ENCODE results near the gene ALDH18A1.
"Not testable (repeated sequence)": the region's sequence is repeated elsewhere in the genome, so short reads cannot be mapped to it uniquely, and the experiment has no call there.

Gene ALDH18A1

GRCh38 chr10:95648138-95648537 lies 8.4 kb downstream of the ALDH18A1 start:
- no peak for DNase-seq

- no peak for DNase-seq
Measured at GRCh38 chr10:95646160-95646559, 10.4 kb downstream of the ALDH18A1 start.

- DNase-seq: no peak
Measured at GRCh38 chr10:95644901-95645300, 11.6 kb downstream of the ALDH18A1 start.

- DNase-seq: no peak
Measured at GRCh38 chr10:95640891-95641315, 15.6 kb downstream of the ALDH18A1 start.

- no peak for DNase-seq
Measured at GRCh38 chr10:95637911-95638310, 18.6 kb downstream of the ALDH18A1 start.

- no peak for DNase-seq
Measured at GRCh38 chr10:95637140-95637539, 19.4 kb downstream of the ALDH18A1 start.

- DNase-seq: no peak
Measured at GRCh38 chr10:95635319-95635733, 21.2 kb downstream of the ALDH18A1 start.

GRCh38 chr10:95628786-95629185 lies 27.7 kb downstream of the ALDH18A1 start:
- no peak for DNase-seq

GRCh38 chr10:95626500-95626899 lies 30.0 kb downstream of the ALDH18A1 start:
- no peak for DNase-seq

GRCh38 chr10:95620415-95620814 lies 36.1 kb downstream of the ALDH18A1 start:
- DNase-seq: not testable (repeated sequence)

- no peak for DNase-seq
Measured at GRCh38 chr10:95618101-95618500, 38.4 kb downstream of the ALDH18A1 start.

GRCh38 chr10:95616446-95616845 lies 40.1 kb downstream of the ALDH18A1 start:
- DNase-seq: no peak

- no peak for DNase-seq
Measured at GRCh38 chr10:95613330-95613729, 43.2 kb downstream of the ALDH18A1 start.

- DNase-seq: no peak
Measured at GRCh38 chr10:95610727-95611126, 45.8 kb downstream of the ALDH18A1 start.

- DNase-seq: no peak
Measured at GRCh38 chr10:95606922-95607321, 49.6 kb downstream of the ALDH18A1 start.

GRCh38 chr10:95605163-95605562 lies 51.3 kb downstream of the ALDH18A1 start:
- no peak for DNase-seq

GRCh38 chr10:95604630-95605029 lies 51.9 kb downstream of the ALDH18A1 start:
- DNase-seq: no peak

- no peak for DNase-seq
Measured at GRCh38 chr10:95602382-95602781, 54.1 kb downstream of the ALDH18A1 start.

GRCh38 chr10:95601116-95601719 lies 55.3 kb downstream of the ALDH18A1 start:
- DNase-seq: peak; percentile 28

GRCh38 chr10:95600158-95600557 lies 56.4 kb downstream of the ALDH18A1 start:
- DNase-seq: no peak

- no peak for DNase-seq
Measured at GRCh38 chr10:95597788-95598187, 58.7 kb downstream of the ALDH18A1 start.

- DNase-seq: no peak
Measured at GRCh38 chr10:95588025-95588424, 68.5 kb downstream of the ALDH18A1 start.

- DNase-seq: no peak
Measured at GRCh38 chr10:95579835-95580535, 76.5 kb downstream of the ALDH18A1 start.

GRCh38 chr10:95579292-95579691 lies 77.2 kb downstream of the ALDH18A1 start:
- DNase-seq: no peak

- no peak for DNase-seq
Measured at GRCh38 chr10:95578619-95579018, 77.9 kb downstream of the ALDH18A1 start.

All from GF-D8 (cell line).